ENCODE results near the gene CALHM5.

GRCh38 chr6:116465246-116465645, 46.2 kb upstream of the CALHM5 start:
- no peak for TF ChIP-seq CTCF (IDR thresholded peaks at IDR 0.05 in 4 of 5, conservative IDR thresholded peaks at IDR 0.05 in 1 of 5)
- TF ChIP-seq POLR2A (IDR thresholded peaks at IDR 0.05): no peak
